Endothelial cell of umbilical vein (primary cell): ENCODE data around the gene CIAO1. TPM values are rescaled to one million over a fixed set of nuclear protein-coding genes. Genes with fewer than 3 reads are reported as not detected.

Source experiments
- BruUV-seq: library from RNA; stranded (reverse); fragments of 400-500 nt; replicated peaks from 2 replicates; lab custom pipeline; 2021; lab: Mats Ljungman, UMichigan
- CTCF ChIA-PET: fragments of 300-600, 350-600 bp; sonication (Branson Sonifier 250); formaldehyde crosslinking; loops from one replicate; lab custom pipeline; 2021; ENCODE audit warnings: antibody characterized with exemption, inconsistent platforms; lab: Charles Lee
- POLR2A ChIA-PET: fragments of 300-600, 350-600 bp; sonication (Branson Sonifier 250); formaldehyde crosslinking; loops from one replicate; lab custom pipeline; 2021; ENCODE audit warnings: antibody characterized with exemption, inconsistent platforms; lab: Charles Lee
- DNase-seq: peaks from one replicate; pipeline ENCODE4 v3.0.0-alpha.2; 2011; ENCODE audit warnings: low read depth, low spot score
- FAIRE-seq: peaks from 2 replicates; lab custom pipeline; 2011; peaks lifted over from hg19 to GRCh38; lab: Jason Lieb, UNC
- H2AFZ ChIP-seq: 2 replicates; pipeline ENCODE4 v1.6.0; 2012; ENCODE audit warnings: low read depth, low read length, control low read depth, inconsistent platforms
- H3K27ac ChIP-seq: 2 replicates; pipeline ENCODE4 v1.5.1; 2011; ENCODE audit warnings: low read depth, mild to moderate bottlenecking, control low read depth, low read length, moderate library complexity; ENCODE audit not compliant: insufficient read depth
- H3K27me3 ChIP-seq, 2 experiments: 2 replicates each; pipeline versions ENCODE4 v1.6.0 to v1.6.1; 2011; ENCODE audit warnings: low read length in 2 of 2, mixed read lengths in 1 of 2; ENCODE audit not compliant: control insufficient read depth in 2 of 2, insufficient read depth in 2 of 2
- H3K36me3 ChIP-seq, 2 experiments: 2 replicates in 1 of 2; 3 replicates in 1 of 2; pipeline ENCODE4 v1.5.1; 2011; ENCODE audit warnings: low read length in 2 of 2, mild to moderate bottlenecking in 1 of 2, moderate library complexity in 1 of 2; ENCODE audit not compliant: control insufficient read depth in 2 of 2, insufficient read depth in 2 of 2; ENCODE audit errors: extremely low read depth in 1 of 2
- H3K4me1 ChIP-seq: 3 replicates; pipeline ENCODE4 v1.5.1; 2011; ENCODE audit warnings: mild to moderate bottlenecking, low read length; ENCODE audit not compliant: control insufficient read depth, insufficient read depth; ENCODE audit errors: extremely low read depth
- H3K4me2 ChIP-seq: 2 replicates; pipeline ENCODE4 v1.6.1; 2011; ENCODE audit warnings: low read length, control low read depth, mixed read lengths; ENCODE audit not compliant: insufficient read depth
- H3K4me3 ChIP-seq, 3 experiments: fragments of 200-600 bp in 1 of 3; sonication (generic), shearing (Covaris generic) in 1 of 3; replicated peaks in 1 of 3; 2 replicates each; pipeline ENCODE4 v1.5.1; 2011 to 2016; ENCODE audit warnings: control low read depth in 3 of 3, low read length in 3 of 3, mild to moderate bottlenecking in 2 of 3, inconsistent platforms in 1 of 3, low read depth in 1 of 3, moderate library complexity in 1 of 3; ENCODE audit not compliant: insufficient read depth in 1 of 3
- H3K79me2 ChIP-seq: 2 replicates; pipeline ENCODE4 v1.6.0; 2012; ENCODE audit warnings: low read length, inconsistent platforms; ENCODE audit not compliant: control insufficient read depth, insufficient read depth
- H3K9ac ChIP-seq: replicated peaks from 2 replicates; pipeline ENCODE3; 2011; ENCODE audit warnings: low read length, control low read depth; ENCODE audit not compliant: insufficient read depth; ENCODE audit errors: extremely low read depth
- H3K9me1 ChIP-seq: replicated peaks from 3 replicates; pipeline ENCODE4 v1.6.0; 2011; ENCODE audit warnings: mild to moderate bottlenecking, low read length; ENCODE audit not compliant: control insufficient read depth, insufficient read depth; ENCODE audit errors: extremely low read depth
- H3K9me3 ChIP-seq: replicated peaks from 2 replicates; pipeline ENCODE4 v1.5.1; 2012; ENCODE audit warnings: low read length, inconsistent platforms; ENCODE audit not compliant: control insufficient read depth, insufficient read depth
- H4K20me1 ChIP-seq: replicated peaks from 2 replicates; pipeline ENCODE3; 2011; ENCODE audit warnings: mild to moderate bottlenecking, low read length; ENCODE audit not compliant: control insufficient read depth, insufficient read depth; ENCODE audit errors: extremely low read depth
- FOS ChIP-seq: IDR thresholded peaks from 2 replicates; pipeline ENCODE4 v1.6.1; 2011; ENCODE audit warnings: mild to moderate bottlenecking, low read length, moderate library complexity, borderline replicate concordance; ENCODE audit not compliant: insufficient read depth
- GATA2 ChIP-seq: IDR thresholded peaks from 2 replicates; pipeline ENCODE4 v1.7.0; 2011; ENCODE audit warnings: low read depth, mild to moderate bottlenecking, moderate library complexity, mixed read lengths, low read length; ENCODE audit not compliant: insufficient read length, insufficient read depth
- JUN ChIP-seq: IDR thresholded peaks from 2 replicates; pipeline ENCODE4 v1.6.1; 2011; ENCODE audit warnings: borderline replicate concordance, low read depth; ENCODE audit not compliant: insufficient read length, insufficient read depth
- MAX ChIP-seq: IDR thresholded peaks from 2 replicates; pipeline ENCODE4 v1.6.1; 2011; ENCODE audit not compliant: insufficient read depth, insufficient read length
- MYC ChIP-seq: IDR thresholded peaks from one replicate; pipeline ENCODE4 v1.6.1; 2011; ENCODE audit warnings: mild to moderate bottlenecking, low read depth, low read length
- POLR2A ChIP-seq: IDR thresholded peaks from 2 replicates; pipeline ENCODE4 v1.6.1; 2012; ENCODE audit warnings: low read depth, mild to moderate bottlenecking, control low read depth, low read length
- dilution Hi-C: fragments of 300-500 bp; cut with MboI; formaldehyde crosslinking; loops from one replicate; pipeline ENCODE4 v1.15.0; 2019; ENCODE audit warnings: low sequenced_read_pairs; ENCODE audit not compliant: extremely low pct_ligation_motif_present
- intact Hi-C: fragments of 100-400 bp; cut with micrococcal nuclease; formaldehyde crosslinking; loops from one replicate; pipeline ENCODE4 v1.10.0; 2022
- polyA plus RNA-seq, 4 experiments: library from polyadenylated mRNA; depleted of rRNA in 3 of 4; stranded (reverse) in 3 of 4; unstranded in 1 of 4; fragments of >200 nt; gene quantifications; 2 replicates each; pipeline versions ENCODE4 v1.2.1 to v1.2.3, GENCODE V29; 2011 to 2012; ENCODE audit warnings: missing spikeins in 1 of 4
- total RNA-seq: library from RNA; stranded (reverse); gene quantifications from 2 replicates; pipeline ENCODE4 v1.2.3, GENCODE V29; 2021
- TF ChIP-seq, protein P1 (sequence below), 2 donors: IDR thresholded peaks; 1 replicate in 1 of 2; 2 replicates in 1 of 2; pipeline ENCODE4 v1.5.1; 2011; ENCODE audit warnings: low read length in 2 of 2, mild to moderate bottlenecking in 2 of 2, moderate library complexity in 2 of 2, control low read depth in 1 of 2, inconsistent platforms in 1 of 2, low read depth in 1 of 2; ENCODE audit not compliant: insufficient read depth in 1 of 2; ENCODE audit errors: extremely low read depth in 1 of 2

The CIAO1 gene
- total and polyA plus RNA-seq, 2 donors (not counting 3 experiments of a cell fraction or from before 2014, with no cell fraction given), result 70.7 to 119 TPM

GRCh38 chr2:96238266-96238665 lies 27.8 kb upstream of the CIAO1 start:
- DNase-seq (no peak), FAIRE-seq (no peak)
- POLR2A ChIA-PET, result no interaction called here
- Histone ChIP-seq H3K79me2 (no peaks in the 10 kb centered on the region), H3K9ac (no peak overlapping the region), H3K36me3 (no peaks in the 10 kb centered on the region), H2AFZ (no peak overlapping the region), H3K4me2 (no peak overlapping the region), H3K27ac (no peak overlapping the region), H3K4me1 (peaks cover 13% of the 10 kb centered on the region), H3K27me3 (no peaks in the 10 kb centered on the region), H3K9me3 (no peaks in the 10 kb centered on the region), H3K4me3 (no peak overlapping the region), H4K20me1 (no peaks in the 10 kb centered on the region), H3K9me1 (no peaks in the 10 kb centered on the region)
- BruUV-seq, result no TSS peak
- no peak for TF ChIP-seq FOS
- TF ChIP-seq GATA2, result no peak
- no peak for TF ChIP-seq MAX
- TF ChIP-seq MYC, result no peak
- no peak for TF ChIP-seq POLR2A
- TF ChIP-seq, protein P1, sequence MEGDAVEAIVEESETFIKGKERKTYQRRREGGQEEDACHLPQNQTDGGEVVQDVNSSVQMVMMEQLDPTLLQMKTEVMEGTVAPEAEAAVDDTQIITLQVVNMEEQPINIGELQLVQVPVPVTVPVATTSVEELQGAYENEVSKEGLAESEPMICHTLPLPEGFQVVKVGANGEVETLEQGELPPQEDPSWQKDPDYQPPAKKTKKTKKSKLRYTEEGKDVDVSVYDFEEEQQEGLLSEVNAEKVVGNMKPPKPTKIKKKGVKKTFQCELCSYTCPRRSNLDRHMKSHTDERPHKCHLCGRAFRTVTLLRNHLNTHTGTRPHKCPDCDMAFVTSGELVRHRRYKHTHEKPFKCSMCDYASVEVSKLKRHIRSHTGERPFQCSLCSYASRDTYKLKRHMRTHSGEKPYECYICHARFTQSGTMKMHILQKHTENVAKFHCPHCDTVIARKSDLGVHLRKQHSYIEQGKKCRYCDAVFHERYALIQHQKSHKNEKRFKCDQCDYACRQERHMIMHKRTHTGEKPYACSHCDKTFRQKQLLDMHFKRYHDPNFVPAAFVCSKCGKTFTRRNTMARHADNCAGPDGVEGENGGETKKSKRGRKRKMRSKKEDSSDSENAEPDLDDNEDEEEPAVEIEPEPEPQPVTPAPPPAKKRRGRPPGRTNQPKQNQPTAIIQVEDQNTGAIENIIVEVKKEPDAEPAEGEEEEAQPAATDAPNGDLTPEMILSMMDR (IDR thresholded peaks at IDR 0.05; ENCODE audit: extremely low read depth in 1 of 2, insufficient read depth in 1 of 2, low read depth in 1 of 2, low read length in 2 of 2), result no peak
- no peak for TF ChIP-seq JUN
- dilution Hi-C loops, result no loop called here
- CTCF ChIA-PET, result interaction anchor here (1.2 kb wide), 1 partner anchor 121 kb away, joined by 3 read pairs; no protein-coding TSS in a partner anchor
- intact Hi-C loops, result no loop called here
